ENCODE data around the gene FETUB.

The FETUB gene

GRCh38 chr3:186664506-186664905 is 24.3 kb downstream of the FETUB start:
- no peak overlapping the region for H3K4me3 Mint-ChIP-seq
- H3K4me1 Mint-ChIP-seq: no peaks in the 10 kb centered on the region
- peaks cover 6% of the 10 kb centered on the region for H3K27me3 Mint-ChIP-seq (ENCODE audit: low read depth)
- no peaks in the 10 kb centered on the region for H3K9me3 Mint-ChIP-seq
- TF ChIP-seq CTCF (IDR thresholded peaks at IDR 0.05; ENCODE audit: unreplicated experiment in 3 of 3): no peak
- H3K36me3 Mint-ChIP-seq (ENCODE audit: low read depth): no peaks in the 10 kb centered on the region
- H3K27ac Mint-ChIP-seq: peak overlapping the region in 1 of 3 experiments; percentile 69

GRCh38 chr3:186665625-186666188 is 25.5 kb downstream of the FETUB start, which contains the start of gene HRG:
TSS of gene HRG (plus strand) at chr3:186666014. CDS start at chr3:186666032, 18 bp downstream.
- H3K4me1 Mint-ChIP-seq: no peaks in the 10 kb centered on the region
- TF ChIP-seq CTCF (IDR thresholded peaks at IDR 0.05; ENCODE audit: unreplicated experiment in 3 of 3): no peak
- H3K27ac Mint-ChIP-seq: peak within 1 kb of the TSS in 1 of 3 experiments; percentile 95
- H3K27me3 Mint-ChIP-seq (ENCODE audit: low read depth): peaks cover 6% of the 10 kb centered on the region
- no peaks in the 10 kb centered on the region for H3K9me3 Mint-ChIP-seq
- H3K36me3 Mint-ChIP-seq (ENCODE audit: low read depth): no peaks in the 10 kb centered on the region
- no peak within 1 kb of the TSS for H3K4me3 Mint-ChIP-seq

GRCh38 chr3:186668426-186668825 is 28.2 kb downstream of the FETUB start:
- Mint-ChIP-seq H3K36me3 (ENCODE audit: low read depth) (no peaks in the 10 kb centered on the region), H3K27me3 (ENCODE audit: low read depth) (peaks cover 10% of the 10 kb centered on the region), H3K9me3 (no peaks in the 10 kb centered on the region), H3K27ac (no peak overlapping the region), H3K4me3 (no peak overlapping the region), H3K4me1 (no peaks in the 10 kb centered on the region)
- TF ChIP-seq CTCF (IDR thresholded peaks at IDR 0.05; ENCODE audit: unreplicated experiment in 3 of 3): no peak

DNA sequence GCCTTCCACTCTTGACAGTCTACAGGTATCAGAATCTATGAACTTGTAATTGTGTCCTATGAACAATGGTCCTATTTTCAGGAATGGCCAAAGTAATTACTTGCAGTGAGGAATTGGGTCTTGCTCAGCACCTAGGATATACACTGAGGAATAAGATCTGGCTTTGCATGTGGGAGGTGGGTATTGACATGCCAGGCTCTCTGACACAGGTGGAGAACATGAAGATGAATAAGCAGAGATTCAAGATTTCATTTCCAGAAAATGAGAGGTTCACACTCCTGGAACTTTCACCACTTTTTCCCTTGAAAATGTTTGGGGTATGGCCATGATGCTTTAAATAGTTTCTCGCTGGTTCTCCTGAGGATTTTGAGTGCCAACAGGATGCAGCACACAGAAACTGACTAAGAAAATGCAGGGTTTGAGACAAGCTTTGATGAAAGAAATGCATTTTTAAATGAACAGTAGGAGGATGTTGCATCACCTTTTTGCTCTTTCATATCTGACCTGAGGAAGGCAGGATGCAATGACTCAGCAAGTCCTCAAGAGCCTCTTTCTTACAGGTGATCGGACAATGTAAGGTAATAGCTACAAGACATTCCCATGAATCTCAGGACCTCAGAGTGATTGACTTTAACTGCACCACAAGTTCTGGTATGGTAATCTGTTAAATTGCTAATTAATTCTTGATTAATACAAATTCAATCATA is 29.3 kb downstream of the FETUB start:
- Mint-ChIP-seq H3K27ac (no peak overlapping the region), H3K36me3 (ENCODE audit: low read depth) (no peaks in the 10 kb centered on the region), H3K27me3 (ENCODE audit: low read depth) (peaks cover 14% of the 10 kb centered on the region), H3K9me3 (no peaks in the 10 kb centered on the region), H3K4me3 (no peak overlapping the region), H3K4me1 (no peaks in the 10 kb centered on the region)
- no peak for TF ChIP-seq CTCF (IDR thresholded peaks at IDR 0.05; ENCODE audit: unreplicated experiment in 3 of 3)

- TF ChIP-seq CTCF (IDR thresholded peaks at IDR 0.05; ENCODE audit: unreplicated experiment in 3 of 3): no peak
- peaks cover 14% of the 10 kb centered on the region for H3K27me3 Mint-ChIP-seq (ENCODE audit: low read depth)
- H3K4me3 Mint-ChIP-seq: no peak overlapping the region
- H3K36me3 Mint-ChIP-seq (ENCODE audit: low read depth): no peaks in the 10 kb centered on the region
- no peaks in the 10 kb centered on the region for H3K9me3 Mint-ChIP-seq
- H3K27ac Mint-ChIP-seq: no peak overlapping the region
- H3K4me1 Mint-ChIP-seq: no peaks in the 10 kb centered on the region
Observed at GRCh38 chr3:186670155-186670554, 30.0 kb downstream of the FETUB start.

DNA sequence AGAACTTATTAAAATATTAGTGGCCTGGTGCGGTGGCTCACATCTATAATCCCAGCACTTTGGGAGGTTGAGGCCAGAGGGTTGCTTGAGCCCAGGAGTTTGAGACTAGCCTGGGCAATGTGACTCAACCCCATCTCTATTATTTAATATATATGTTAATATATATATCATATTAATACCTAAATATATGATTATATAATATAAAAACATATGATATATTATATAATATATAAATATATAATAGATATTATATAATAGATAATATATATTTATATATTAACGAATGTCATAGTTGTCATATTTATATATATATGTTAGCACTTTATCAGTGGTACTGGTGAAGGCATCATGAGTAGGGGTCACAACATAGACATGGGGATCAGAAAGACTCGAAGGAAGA is 30.9 kb downstream of the FETUB start:
- Mint-ChIP-seq H3K4me1 (no peaks in the 10 kb centered on the region), H3K9me3 (no peaks in the 10 kb centered on the region), H3K27ac (no peak overlapping the region), H3K4me3 (no peak overlapping the region), H3K27me3 (ENCODE audit: low read depth) (peaks cover 15% of the 10 kb centered on the region), H3K36me3 (ENCODE audit: low read depth) (no peaks in the 10 kb centered on the region)
- TF ChIP-seq CTCF (IDR thresholded peaks at IDR 0.05; ENCODE audit: unreplicated experiment in 3 of 3): no peak

Measured in nephron (organoid).